Activated CD4-positive, alpha-beta T cell treated with anti-CD3 and anti-CD28 coated beads, Interleukin-2, amount 50 U/mL, for 48 hours (primary cell): ENCODE results near the gene DPYD.

Source experiments
- DNase-seq, 2 experiments: peaks; one replicate each; pipeline ENCODE4 v3.0.0-alpha.2; 2020

Gene DPYD

DNA sequence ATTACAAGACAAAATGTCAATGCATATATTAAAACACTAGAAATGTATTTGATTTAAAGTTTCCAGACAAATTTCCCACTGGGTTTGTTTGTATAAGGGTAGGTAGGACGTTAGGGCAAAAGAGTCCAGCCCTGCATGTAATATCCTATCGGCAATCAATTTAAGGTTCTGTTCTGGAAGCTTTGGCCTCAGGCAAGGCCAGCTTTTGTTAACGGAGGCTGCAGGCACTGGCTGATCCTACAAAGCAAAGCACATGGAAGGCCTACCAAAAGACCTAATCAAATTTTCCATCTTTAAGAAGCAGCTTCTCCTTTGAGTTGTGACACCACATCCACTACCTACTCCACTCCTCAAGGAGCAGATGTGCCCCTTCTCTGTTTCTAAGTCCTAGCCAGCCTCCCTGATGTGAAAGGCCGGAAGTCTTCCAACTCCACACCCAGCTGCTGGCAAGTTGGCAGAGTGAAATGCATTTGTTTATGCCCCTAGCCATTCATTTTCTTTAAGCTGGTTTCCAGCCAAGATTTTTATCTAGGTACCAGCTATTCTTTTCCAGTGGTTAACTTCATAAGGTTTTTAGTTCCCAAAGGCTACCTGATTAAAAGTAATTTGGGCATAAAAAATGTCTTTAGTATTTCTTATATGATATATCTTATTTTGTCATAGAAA, 746.7 kb downstream of the DPYD start:
- DNase-seq: no peak

DNA sequence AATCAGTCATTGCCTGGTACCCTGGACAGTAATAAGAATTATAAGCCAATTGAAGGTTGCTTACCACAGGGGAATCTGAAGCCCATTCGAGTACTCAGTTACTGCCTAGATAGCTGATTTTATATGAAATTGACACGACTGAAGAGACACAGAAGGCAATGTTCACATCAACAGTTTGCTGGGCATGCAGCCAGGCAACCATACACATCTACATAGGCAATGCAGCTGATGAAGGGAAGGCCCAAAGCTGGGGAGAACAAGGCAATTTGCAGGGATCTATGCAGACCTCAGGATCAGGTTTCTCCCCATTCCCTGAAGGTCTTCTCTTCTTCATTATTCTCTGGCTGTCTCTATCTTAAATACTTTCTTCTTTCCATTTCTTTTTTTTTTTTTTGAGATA, 750.5 kb downstream of the DPYD start:
- DNase-seq: no peak

DNA sequence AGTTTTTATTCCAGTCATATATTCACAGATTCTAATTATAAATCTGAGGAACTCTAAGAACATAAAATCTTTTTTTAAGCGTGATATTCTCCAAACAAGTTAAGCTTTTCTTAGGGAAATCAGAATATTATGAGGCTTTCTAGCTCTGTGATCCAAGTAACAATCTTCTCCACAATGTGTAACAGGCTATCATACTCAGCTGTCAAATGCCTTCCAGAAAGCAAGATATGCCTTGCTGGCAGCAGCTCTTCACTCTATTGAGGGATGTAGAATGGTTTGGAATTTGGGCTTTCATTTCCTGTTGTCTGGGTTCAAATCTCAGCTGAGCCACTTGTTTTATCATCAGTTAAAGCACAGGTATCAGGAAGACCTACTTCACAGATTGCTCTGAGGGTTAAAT, 752.8 kb downstream of the DPYD start:
- no peak for DNase-seq

DNA sequence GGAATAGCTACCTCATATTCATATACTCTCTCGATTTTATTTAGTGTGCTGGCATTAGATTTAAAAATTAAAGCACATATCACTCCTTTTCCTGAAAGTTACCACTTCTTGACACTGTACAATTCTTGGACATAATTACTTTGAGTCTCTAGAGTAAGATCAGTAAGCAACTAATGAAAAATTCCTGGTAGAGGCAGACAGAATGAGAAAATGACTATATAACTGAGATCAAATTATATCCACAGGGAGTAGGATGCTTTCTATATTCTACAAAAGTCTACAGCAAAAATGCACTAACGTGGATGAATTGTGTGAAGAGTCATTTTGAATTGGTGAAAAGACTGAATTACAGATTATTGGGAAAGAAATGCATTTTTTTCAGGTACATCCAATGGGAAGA, 753.6 kb downstream of the DPYD start:
- DNase-seq: no peak

- no peak for DNase-seq
Observed at GRCh38 chr1:97166626-97167025, 754.2 kb downstream of the DPYD start.

- no peak for DNase-seq
Observed at GRCh38 chr1:97164276-97164639, 756.6 kb downstream of the DPYD start.

GRCh38 chr1:97163591-97164275, 757.1 kb downstream of the DPYD start:
- DNase-seq: no peak

- DNase-seq: no peak
Observed at GRCh38 chr1:97160818-97161217, 760.0 kb downstream of the DPYD start.

- no peak for DNase-seq
Observed at GRCh38 chr1:97159342-97159741, 761.5 kb downstream of the DPYD start.

- no peak for DNase-seq
Observed at GRCh38 chr1:97158691-97159096, 762.1 kb downstream of the DPYD start.

DNA sequence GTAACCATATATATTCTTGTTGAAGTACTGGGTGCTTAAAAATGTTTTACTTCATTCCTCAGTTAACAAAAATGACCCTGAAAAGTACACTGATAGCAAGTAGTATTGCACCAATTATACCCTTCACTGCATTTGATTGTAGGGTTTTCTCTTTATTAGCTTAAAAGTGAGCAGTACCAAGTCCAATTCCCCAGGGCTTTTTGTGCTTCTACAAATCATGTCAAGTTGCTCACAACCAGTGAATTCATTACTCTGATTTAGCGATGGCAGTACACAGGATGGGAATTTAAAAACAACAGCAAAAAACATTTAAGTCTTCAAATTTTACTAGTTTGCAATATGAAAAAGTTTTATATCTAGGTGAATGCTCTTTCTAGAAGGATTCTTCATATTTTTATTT, 762.8 kb downstream of the DPYD start:
- DNase-seq: no peak

GRCh38 chr1:97151651-97152050, 769.2 kb downstream of the DPYD start:
- DNase-seq: no peak

- no peak for DNase-seq
Observed at GRCh38 chr1:97145321-97145956, 775.4 kb downstream of the DPYD start.

DNA sequence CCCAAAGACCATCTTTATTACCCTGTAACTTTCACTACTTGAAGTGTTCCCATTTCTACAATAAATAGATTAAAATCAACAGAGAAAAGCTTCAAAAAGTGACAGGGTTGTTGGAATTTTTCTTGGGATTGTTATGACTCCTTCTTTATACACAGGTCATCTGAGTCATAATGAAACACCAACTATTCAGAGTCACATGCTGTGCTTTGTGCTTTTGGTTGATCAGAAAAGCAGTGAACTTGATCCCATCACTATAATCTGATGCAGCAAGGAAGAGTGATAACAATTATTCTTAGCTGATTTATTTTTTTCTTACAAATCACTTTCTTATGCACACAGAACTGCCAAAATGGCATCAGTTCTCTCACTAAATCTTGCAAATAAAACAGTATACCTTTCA, 776.3 kb downstream of the DPYD start:
- no peak for DNase-seq

DNA sequence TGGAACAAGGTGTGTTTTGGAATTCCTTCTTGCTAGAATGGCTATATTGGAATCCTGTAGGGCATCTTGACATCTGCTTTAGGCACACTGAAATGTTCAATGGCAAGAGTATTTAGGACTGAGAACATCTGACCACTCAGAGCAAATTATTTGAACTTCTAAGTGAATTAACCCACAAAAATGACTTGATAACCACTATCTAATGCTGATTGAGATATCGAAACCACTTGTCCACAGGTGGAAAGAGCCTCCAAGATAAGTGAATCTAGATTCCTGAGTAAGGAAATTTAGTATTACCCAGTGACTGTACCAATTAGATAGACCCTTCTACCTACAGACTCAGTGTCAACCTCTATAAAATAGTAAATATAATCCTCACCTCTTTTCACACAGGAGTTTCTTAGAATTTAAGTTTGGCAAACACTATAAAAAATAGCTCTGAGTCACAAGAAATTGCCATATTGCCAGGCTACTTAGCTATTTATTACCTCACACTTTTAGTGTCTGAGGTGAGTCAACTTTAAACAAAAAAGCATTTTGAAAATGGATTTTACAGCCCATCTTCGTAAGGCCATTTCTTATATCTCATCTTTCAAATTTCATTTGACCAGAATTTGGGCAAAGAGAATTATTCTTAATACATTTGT, 777.5 kb downstream of the DPYD start:
- DNase-seq: no peak

- no peak for DNase-seq
Observed at GRCh38 chr1:97140611-97141010, 780.2 kb downstream of the DPYD start.

DNA sequence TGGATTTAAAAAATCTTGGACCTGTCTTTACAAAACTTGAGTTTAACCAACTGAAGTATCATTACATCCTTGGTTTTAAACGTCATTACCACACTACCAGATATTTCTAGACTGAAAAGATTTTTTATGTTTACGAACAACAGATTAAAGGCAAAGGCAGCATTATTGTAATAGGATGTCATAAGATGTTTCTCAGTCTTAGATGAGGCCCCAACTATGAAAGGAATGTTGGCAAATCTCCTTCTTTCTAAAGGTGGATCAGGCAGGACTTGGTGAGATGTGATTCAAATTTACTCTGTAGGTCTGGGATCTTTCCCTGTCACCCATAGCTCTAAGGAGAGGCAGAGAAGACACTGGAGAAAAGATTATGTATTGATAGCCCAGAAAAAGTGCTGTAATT, 781.3 kb downstream of the DPYD start:
- no peak for DNase-seq

DNA sequence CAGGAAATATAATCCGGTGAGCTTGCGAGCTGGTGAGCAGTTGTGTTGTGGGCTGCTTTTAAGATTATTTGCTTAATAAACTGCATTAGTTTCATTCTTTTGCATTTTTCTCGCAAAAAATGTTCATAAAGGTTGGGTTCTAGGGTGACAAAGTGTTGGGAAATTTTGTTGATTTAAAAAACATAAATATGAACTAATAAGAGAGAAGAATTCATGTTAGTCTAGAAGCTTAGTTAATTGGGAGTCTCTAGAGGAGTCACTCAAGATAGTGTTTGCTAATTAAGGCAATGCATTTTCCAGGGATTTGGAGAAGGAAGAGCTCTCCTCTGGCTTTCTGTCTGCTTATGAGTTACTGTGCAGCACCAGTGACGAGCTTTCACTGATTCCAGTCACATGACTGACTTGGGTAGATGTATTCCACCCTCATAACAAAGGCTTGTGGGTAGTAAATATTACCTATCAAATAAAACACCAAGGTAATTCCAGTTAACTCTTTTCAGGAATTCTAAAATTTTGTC, 782.3 kb downstream of the DPYD start:
- no peak for DNase-seq

DNA sequence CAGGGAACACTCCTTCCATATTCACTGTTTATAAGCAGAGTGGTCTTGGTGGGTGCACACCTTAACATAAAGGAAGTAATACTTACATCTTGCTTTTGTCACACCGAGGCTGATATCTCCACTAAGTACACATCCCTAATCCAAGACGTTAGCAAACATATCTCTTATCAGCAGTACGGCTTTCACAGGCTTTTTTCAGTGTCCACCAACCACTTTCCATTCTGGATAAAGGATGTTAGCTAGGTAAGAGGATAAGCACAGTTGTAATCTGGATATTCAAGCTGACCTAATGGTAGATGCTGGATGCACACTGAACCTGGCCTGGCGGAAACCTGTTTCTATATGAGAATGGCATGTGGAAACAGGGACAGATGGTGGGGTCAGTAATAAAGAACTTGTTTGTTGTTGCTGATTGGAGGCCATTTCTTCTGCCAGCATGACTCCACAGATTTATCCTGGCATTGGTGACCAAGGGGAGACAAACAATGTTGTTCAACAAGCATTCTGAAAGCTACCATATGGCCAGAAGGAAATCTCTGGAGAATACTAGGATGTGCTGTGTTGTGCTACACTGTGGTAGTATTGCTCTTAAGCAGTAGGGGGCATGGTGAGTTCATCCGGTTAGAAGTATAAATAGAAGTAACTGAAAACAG, 782.8 kb downstream of the DPYD start:
- DNase-seq: peak in 1 of 2 experiments; percentile 6

DNA sequence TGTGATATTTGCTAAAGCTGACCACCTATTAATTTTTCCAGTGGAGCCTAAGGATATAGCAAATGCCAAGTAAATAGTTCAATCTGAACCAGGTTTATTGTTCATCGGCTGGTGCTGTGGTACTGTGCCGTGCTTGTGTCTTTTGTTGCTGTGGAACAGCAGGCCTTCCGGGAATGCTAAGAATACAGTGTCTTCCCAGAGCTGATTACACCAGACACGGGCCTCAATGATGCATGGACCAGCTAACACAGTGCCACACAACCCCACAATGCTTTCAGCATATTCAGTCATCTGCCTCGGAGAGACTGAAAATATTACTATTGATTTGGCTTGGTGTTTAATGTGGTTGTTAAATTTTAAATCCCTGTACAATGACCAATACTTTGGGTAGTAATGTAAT, 783.8 kb downstream of the DPYD start:
- DNase-seq: no peak

DNA sequence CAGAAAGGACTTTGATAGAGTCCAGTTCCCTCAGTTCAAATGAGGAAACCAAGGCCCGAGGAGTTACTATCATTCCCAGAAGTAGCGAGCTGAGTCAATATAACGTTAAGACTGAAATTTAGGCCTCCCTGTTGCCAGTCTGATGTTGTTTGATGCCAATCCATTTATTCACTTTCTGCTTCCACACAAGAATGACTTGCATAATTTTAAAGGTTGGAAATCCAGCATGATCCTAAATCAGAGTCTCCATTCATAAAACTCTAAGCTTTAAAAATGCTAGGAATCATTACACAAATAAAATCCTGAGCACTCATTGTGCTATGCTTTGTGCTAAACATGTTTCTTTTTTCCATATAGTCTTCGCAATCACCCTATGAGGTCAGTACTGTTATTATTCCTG, 784.9 kb downstream of the DPYD start:
- no peak for DNase-seq

- DNase-seq: no peak
Observed at GRCh38 chr1:97128426-97128825, 792.4 kb downstream of the DPYD start.
